ENCODE measurements around the gene BCR.

Gene BCR

DNA sequence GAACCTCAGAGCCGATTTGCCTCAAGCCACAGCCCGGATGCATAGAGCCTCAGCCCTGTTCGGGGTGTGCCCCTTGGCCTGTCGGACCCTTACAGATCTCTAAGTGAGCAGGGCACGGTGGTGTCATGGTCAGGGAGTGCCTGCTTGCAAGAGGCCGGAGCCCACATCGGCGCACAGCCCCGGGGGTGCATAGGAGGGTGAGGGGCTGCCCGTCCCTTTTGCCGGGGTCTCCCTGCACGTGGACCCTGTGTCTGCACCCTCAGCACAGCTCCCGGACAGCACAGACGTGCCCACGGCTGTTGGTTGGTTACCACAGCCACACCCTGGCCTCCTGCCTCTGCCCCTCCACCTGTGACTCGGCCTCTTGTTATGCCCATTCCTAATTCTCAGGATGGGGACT, 28.5 kb upstream of the BCR start:
- DNase-seq (ENCODE audit: low spot score): no peak
- TF ChIP-seq, protein P1, sequence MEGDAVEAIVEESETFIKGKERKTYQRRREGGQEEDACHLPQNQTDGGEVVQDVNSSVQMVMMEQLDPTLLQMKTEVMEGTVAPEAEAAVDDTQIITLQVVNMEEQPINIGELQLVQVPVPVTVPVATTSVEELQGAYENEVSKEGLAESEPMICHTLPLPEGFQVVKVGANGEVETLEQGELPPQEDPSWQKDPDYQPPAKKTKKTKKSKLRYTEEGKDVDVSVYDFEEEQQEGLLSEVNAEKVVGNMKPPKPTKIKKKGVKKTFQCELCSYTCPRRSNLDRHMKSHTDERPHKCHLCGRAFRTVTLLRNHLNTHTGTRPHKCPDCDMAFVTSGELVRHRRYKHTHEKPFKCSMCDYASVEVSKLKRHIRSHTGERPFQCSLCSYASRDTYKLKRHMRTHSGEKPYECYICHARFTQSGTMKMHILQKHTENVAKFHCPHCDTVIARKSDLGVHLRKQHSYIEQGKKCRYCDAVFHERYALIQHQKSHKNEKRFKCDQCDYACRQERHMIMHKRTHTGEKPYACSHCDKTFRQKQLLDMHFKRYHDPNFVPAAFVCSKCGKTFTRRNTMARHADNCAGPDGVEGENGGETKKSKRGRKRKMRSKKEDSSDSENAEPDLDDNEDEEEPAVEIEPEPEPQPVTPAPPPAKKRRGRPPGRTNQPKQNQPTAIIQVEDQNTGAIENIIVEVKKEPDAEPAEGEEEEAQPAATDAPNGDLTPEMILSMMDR (IDR thresholded peaks at IDR 0.05; ENCODE audit: extremely low read depth, missing control alignments): no peak

DNA sequence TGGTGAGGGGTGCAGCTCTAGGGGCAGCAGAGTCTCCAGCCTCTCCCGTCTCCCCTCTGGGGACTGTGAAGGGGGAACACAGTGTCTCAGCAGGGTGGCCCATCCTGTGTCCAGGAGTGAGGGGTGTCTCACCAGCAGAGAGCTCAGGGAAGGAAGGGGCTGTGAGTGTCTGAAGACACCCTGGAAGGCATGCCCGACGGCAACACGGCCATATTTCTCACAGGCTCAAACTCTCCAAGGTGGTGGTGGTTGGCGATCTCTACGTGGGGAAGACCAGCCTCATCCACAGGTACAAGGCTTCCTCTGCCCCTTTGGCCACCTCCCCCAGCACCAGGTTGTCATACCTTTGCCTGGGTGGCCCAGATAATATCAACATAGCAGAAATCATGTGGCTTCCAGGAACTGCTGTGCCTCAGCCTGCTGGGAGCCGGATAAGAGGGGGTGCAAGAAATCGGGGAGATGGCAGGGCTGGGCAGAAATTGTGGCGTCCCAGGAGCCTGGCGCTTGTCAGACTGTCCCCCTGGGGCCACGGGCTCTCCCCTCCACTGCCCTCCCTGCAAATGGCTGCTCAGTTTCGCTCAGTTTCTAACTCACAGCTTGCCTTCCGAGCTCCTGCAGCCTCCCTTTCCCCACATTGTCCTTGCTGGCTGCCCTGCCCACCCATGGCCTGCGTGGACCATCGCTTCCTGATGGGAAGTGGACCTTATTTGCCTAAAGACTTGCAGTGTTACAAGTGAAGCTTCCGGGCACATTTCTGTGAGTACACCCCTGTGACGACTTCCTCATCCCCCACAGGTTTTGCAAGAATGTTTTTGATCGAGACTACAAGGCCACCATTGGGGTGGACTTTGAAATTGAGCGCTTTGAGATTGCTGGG, 27.8 kb upstream of the BCR start:
- DNase-seq (ENCODE audit: low spot score): peak; percentile 46
- TF ChIP-seq, protein P1 (IDR thresholded peaks at IDR 0.05; ENCODE audit: extremely low read depth, missing control alignments): no peak

DNA sequence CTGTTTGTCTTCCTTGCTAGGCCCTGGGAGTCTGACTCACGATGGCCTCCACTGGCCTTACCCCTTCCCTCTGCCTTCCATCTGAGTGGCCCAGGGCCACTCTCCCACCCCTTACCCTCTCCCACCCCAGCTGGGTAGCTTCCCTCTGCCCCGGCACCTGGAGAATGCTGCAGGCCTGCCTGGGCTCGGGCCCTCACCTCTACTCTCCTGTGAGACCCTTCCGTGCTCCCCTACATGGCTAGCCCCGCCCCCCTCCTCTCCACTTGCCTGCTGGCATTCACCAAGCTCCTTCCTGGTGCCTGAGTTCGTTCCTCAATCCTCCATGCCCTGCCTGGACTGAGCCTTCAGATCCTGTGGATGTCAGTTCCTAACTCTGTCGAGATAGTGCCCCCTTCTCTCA, 26.3 kb upstream of the BCR start:
- TF ChIP-seq, protein P1 (IDR thresholded peaks at IDR 0.05; ENCODE audit: extremely low read depth, missing control alignments): no peak

DNA sequence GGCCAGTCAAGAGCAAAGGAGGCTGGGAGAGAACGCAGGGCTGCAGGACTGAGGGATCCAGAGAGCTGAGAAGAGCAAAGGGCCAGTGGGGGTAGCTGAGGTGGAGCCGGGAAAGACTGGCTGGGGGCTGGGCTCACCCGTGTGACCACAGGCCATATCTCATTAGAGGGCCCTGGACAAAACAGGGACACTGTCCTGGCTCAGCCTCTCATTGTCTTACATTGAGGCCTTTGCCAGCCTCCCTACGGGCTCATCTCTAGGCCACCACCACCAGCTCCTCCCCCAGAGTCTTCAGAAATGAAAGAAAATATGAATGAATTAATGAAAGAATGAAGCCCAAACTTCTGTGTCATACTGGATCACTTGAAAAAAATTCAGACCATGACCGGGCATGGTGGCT, 25.8 kb upstream of the BCR start:
- TF ChIP-seq, protein P1 (IDR thresholded peaks at IDR 0.05; ENCODE audit: extremely low read depth, missing control alignments): no peak
- no peak for DNase-seq (ENCODE audit: low spot score)

More for the DNA sequence above, 26.3 kb upstream of the BCR start:
- DNase-seq (ENCODE audit: low spot score): no peak

DNA sequence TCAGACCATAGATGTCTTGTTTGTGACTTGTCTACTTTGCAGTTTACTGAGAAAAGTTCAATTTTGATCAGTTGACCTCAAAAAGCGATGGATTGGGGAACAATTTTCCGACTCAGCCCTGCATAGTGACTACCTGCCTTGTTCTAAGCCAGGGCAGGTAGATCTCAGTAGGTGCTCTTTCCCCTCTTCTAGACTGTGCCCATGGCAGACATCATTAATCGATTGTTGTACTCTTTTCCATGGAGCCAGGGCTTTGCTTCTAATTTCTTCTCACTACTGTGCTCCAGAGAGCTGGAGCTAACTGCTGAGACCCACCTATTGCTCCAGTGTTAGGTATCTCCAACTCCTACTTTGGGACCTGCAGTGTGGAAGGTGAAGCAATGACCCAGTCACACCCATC, 25.2 kb upstream of the BCR start:
- no peak for DNase-seq (ENCODE audit: low spot score)
- TF ChIP-seq, protein P1 (IDR thresholded peaks at IDR 0.05; ENCODE audit: extremely low read depth, missing control alignments): no peak

DNA sequence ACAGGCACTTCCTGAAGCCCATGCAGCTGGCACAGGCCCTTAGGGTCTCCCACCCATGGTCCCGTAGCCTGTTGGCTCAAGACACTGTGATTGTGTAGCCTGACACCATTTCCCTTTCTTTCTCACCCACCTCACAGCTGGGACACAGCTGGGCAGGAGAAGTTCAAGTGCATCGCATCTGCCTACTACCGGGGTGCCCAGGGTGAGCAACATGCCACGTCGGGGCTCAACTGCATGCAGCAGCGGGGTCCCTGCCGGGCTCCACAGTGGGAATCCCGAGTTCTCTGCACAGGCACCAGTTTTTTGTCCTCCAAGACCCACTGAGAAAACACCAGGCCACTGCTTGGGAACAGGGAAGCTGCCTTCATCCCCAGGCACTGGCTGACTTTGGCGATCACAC, 24.5 kb upstream of the BCR start:
- TF ChIP-seq, protein P1 (IDR thresholded peaks at IDR 0.05; ENCODE audit: extremely low read depth, missing control alignments): no peak
- no peak for DNase-seq (ENCODE audit: low spot score)

DNA sequence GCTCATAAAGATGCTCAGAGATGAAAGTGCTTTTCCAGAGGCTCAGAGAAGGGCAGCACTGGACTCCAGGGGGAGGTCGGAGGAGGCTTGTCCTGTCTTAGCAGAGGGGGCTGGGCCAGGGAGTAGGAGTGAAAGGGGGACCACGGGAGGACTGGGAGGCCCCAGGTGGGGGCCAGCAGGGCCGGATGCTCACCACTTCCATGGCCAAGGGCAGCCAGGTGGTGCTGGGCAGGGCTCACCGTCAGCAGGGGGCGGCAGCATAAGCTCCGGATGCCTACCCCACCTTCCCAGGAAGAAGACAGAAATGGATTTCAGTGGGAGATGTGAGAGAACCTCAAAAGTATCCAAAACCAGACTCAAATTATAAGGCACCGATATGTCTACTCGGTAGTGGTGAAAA, 24.0 kb upstream of the BCR start:
- TF ChIP-seq, protein P1 (IDR thresholded peaks at IDR 0.05; ENCODE audit: extremely low read depth, missing control alignments): no peak
- no peak for DNase-seq (ENCODE audit: low spot score)

All from GM20000 (cell line).